ENCODE measurements around the gene MIDN. TPM values are rescaled to one million over a fixed set of nuclear protein-coding genes. Genes with fewer than 3 reads are reported as not detected.
A peak's percentile ranks its signal among the peaks of the same experiment; 100 is the strongest.

MIDN gene
- total RNA-seq, 1 donor from 2014 or later, result 204 TPM

DNA sequence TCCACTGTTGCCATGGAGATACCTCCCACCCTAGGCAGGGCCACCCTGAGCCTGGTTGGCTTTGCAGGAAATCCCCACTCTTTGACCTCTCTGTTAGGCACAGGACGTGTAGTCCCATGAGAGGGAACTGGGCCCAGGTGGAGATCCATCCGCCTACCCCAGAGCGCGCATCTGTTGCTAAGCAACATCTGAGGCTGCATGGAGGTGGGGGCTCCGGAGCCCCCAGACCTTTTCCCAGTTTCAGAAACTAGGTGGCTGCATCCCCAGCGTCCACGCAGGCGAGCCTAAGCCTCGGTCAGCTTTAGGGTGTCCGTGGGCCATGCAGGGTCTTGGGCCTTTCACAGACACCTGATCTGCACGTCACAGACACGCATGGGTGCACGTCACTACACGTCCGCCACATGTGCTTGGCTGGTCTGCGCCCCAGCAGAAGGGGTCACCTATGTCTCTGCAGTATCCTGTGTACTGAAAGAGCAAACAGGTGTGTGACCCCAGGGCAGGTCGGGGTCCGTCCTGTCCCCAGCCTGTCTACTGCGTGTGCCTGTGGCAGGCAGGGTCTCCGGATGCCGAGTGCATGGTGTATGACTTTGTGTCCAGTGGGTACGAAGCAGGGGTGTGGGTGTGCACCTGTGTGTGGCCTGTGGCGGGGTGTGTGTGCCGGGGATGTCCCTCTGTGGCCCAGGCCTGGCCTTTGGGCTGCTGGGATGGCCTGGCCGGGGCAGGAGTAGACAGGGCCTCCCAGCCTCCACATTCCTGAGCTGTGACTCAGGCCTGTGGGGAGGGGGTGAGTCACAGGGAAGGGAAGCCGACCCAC lies 16.6 kb downstream of the MIDN start:
- peak overlapping the region; percentile 30 for H3K27ac Mint-ChIP-seq (ENCODE audit: unreplicated experiment)
- H3K9me3 Mint-ChIP-seq (ENCODE audit: unreplicated experiment), result no peaks in the 10 kb centered on the region
- peak; percentile 60 for DNase-seq (ENCODE audit: low spot score)
- peak overlapping the region; percentile 85 for H3K4me3 Mint-ChIP-seq (ENCODE audit: unreplicated experiment)
- no peaks in the 10 kb centered on the region for H3K36me3 Mint-ChIP-seq (ENCODE audit: low read depth, unreplicated experiment)
- H3K4me1 Mint-ChIP-seq (ENCODE audit: unreplicated experiment), result peaks cover 25% of the 10 kb centered on the region
- TF ChIP-seq, protein P1, sequence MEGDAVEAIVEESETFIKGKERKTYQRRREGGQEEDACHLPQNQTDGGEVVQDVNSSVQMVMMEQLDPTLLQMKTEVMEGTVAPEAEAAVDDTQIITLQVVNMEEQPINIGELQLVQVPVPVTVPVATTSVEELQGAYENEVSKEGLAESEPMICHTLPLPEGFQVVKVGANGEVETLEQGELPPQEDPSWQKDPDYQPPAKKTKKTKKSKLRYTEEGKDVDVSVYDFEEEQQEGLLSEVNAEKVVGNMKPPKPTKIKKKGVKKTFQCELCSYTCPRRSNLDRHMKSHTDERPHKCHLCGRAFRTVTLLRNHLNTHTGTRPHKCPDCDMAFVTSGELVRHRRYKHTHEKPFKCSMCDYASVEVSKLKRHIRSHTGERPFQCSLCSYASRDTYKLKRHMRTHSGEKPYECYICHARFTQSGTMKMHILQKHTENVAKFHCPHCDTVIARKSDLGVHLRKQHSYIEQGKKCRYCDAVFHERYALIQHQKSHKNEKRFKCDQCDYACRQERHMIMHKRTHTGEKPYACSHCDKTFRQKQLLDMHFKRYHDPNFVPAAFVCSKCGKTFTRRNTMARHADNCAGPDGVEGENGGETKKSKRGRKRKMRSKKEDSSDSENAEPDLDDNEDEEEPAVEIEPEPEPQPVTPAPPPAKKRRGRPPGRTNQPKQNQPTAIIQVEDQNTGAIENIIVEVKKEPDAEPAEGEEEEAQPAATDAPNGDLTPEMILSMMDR (IDR thresholded peaks at IDR 0.05; ENCODE audit: unreplicated experiment), result no peak
- H3K27me3 Mint-ChIP-seq (ENCODE audit: unreplicated experiment), result peaks cover 22% of the 10 kb centered on the region

DNA sequence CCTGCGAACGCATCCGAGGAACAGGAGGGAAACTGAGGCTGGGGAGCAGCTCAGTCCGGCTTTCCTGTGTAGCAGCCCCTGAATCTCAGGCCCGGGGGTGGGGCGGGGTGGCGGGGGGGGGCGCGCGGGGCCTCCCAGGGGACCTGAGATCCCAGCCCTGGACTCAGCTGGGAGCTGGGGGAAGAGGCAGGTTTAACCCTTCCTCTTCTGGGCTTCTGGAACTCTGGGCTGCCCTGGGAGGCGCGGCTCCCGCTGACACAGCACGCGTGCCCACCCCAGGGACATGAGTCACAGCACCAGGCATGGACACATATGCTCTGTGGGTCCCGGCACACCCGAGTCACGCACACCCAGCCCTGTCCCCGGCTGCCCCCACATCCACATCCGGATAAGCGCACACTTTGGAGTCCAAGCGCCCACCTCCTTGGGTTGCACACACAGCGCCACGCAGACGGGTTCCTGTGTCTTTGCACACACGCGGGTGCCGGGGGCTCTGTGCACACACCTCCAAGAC lies 17.3 kb downstream of the MIDN start:
- peak overlapping the region; percentile 85 for H3K4me3 Mint-ChIP-seq (ENCODE audit: unreplicated experiment)
- peaks cover 22% of the 10 kb centered on the region for H3K27me3 Mint-ChIP-seq (ENCODE audit: unreplicated experiment)
- H3K9me3 Mint-ChIP-seq (ENCODE audit: unreplicated experiment), result no peaks in the 10 kb centered on the region
- no peak for DNase-seq (ENCODE audit: low spot score)
- peaks cover 31% of the 10 kb centered on the region for H3K4me1 Mint-ChIP-seq (ENCODE audit: unreplicated experiment)
- H3K27ac Mint-ChIP-seq (ENCODE audit: unreplicated experiment), result no peak overlapping the region
- peaks cover 2% of the 10 kb centered on the region for H3K36me3 Mint-ChIP-seq (ENCODE audit: low read depth, unreplicated experiment)
- TF ChIP-seq, protein P1 (IDR thresholded peaks at IDR 0.05; ENCODE audit: unreplicated experiment), result no peak

DNA sequence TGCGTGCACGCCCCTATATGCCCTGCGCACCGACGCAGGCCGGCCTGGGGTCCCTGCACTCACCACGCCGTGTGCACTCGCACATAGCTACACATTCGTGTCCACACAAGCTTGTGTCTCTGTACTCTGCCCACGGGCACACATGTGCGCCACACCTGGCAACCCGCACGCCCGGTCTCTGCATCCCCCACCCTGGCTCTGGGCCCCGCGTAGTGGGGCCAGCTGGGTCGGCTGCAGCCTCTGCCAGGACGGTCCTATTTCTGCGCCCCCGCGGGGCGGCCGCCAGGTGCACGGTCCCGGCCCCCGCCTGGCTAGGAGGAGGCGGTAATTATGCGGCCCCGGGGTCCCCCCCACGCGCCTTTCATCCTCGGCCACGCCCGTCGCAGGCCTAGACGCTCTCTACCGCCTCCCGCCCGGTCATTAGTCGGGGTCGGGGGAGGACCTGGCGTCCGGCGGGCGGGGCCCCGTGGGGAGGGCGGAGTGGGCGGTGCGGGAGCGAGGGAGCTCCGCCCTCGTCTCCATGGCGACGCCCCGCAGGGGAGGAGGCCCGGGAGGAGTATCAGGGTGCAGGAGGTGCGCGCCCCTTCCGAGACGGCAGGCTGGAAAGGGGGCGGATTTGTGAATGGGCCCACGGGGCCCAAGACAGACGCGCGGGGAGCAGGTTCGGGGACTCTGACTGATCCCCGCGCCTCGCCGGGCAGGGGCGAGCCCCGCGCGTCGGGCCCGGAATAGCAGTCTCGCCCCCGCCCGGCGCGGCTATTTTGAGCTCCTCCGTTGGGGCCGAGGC lies 17.9 kb downstream of the MIDN start:
- Mint-ChIP-seq H3K4me1 (ENCODE audit: unreplicated experiment) (peaks cover 36% of the 10 kb centered on the region), H3K27me3 (ENCODE audit: unreplicated experiment) (peaks cover 21% of the 10 kb centered on the region), H3K27ac (ENCODE audit: unreplicated experiment) (no peak overlapping the region), H3K36me3 (ENCODE audit: low read depth, unreplicated experiment) (peaks cover 8% of the 10 kb centered on the region), H3K9me3 (ENCODE audit: unreplicated experiment) (no peaks in the 10 kb centered on the region), H3K4me3 (ENCODE audit: unreplicated experiment) (no peak overlapping the region)
- DNase-seq (ENCODE audit: low spot score), result peak; percentile 78
- TF ChIP-seq, protein P1 (IDR thresholded peaks at IDR 0.05; ENCODE audit: unreplicated experiment), result no peak

DNA sequence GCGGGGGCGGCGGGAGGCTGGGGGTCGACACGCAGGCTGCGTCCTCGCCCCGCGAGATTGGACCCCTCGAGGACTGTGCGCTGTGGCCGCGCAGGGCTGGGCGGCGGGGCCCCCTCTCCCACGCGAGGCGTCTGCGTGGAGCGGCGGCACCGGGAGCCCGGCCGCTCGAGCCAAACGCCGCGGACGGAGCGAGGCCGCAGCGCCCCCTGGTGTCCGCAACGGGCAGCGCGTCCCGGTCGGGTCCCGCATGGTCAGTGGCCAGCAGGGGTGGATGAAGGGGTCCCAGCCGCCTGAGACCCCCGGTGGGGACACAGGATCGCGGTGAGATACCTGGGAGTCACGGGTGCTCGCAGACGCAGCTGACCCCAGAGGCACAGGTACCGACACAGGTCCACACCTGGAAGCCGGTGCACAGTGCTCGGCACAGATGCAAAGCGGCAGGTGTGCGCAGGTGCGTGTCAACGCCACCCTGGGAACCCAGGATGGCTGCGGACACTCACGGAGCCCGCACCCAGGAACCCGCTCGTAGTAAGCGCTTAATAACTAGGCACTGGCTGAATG lies 18.6 kb downstream of the MIDN start:
- peaks cover 31% of the 10 kb centered on the region for H3K4me1 Mint-ChIP-seq (ENCODE audit: unreplicated experiment)
- no peaks in the 10 kb centered on the region for H3K9me3 Mint-ChIP-seq (ENCODE audit: unreplicated experiment)
- peaks cover 13% of the 10 kb centered on the region for H3K36me3 Mint-ChIP-seq (ENCODE audit: low read depth, unreplicated experiment)
- TF ChIP-seq, protein P1 (IDR thresholded peaks at IDR 0.05; ENCODE audit: unreplicated experiment), result peak; percentile 100
- H3K27ac Mint-ChIP-seq (ENCODE audit: unreplicated experiment), result peak overlapping the region; percentile 72
- DNase-seq (ENCODE audit: low spot score), result peak; percentile 89
- H3K4me3 Mint-ChIP-seq (ENCODE audit: unreplicated experiment), result peak overlapping the region; percentile 40
- H3K27me3 Mint-ChIP-seq (ENCODE audit: unreplicated experiment), result peaks cover 17% of the 10 kb centered on the region
